Keratinocyte (primary cell): ENCODE results near the gene PKNOX2. TPM values are rescaled to one million over a fixed set of nuclear protein-coding genes. Genes with fewer than 3 reads are reported as not detected.

ENCODE experiments used
- DNase-seq: peaks from one replicate; pipeline ENCODE4 v3.0.0-alpha.2; 2011; ENCODE audit warnings: low read depth, missing footprints, low spot score
- FAIRE-seq: peaks from 2 replicates; lab custom pipeline; 2011; peaks lifted over from hg19 to GRCh38; lab: Jason Lieb, UNC
- H2AFZ ChIP-seq: 2 replicates; pipeline ENCODE4 v1.6.0; 2012; ENCODE audit warnings: low read length, control low read depth, inconsistent platforms; ENCODE audit not compliant: control insufficient read depth
- H3K27ac ChIP-seq: 2 replicates; pipeline ENCODE4 v1.5.1; 2011; ENCODE audit warnings: low read length; ENCODE audit not compliant: control insufficient read depth, insufficient read depth
- H3K27me3 ChIP-seq: 3 replicates; pipeline ENCODE4 v1.6.0; 2011; ENCODE audit warnings: low read length; ENCODE audit not compliant: control insufficient read depth, insufficient read depth; ENCODE audit errors: extremely low read depth
- H3K36me3 ChIP-seq, 2 experiments: 2 replicates in 1 of 2; 3 replicates in 1 of 2; pipeline ENCODE4 v1.5.1; 2011; ENCODE audit warnings: low read length in 2 of 2, mild to moderate bottlenecking in 1 of 2; ENCODE audit not compliant: control insufficient read depth in 2 of 2, insufficient read depth in 2 of 2; ENCODE audit errors: extremely low read depth in 1 of 2
- H3K4me1 ChIP-seq: 3 replicates; pipeline ENCODE4 v1.5.1; 2011; ENCODE audit warnings: low read length; ENCODE audit not compliant: control insufficient read depth, insufficient read depth; ENCODE audit errors: extremely low read depth
- H3K4me2 ChIP-seq: 3 replicates; pipeline ENCODE4 v1.6.0; 2011; ENCODE audit warnings: low read depth, low read length; ENCODE audit not compliant: control insufficient read depth, insufficient read depth; ENCODE audit errors: extremely low read depth
- H3K4me3 ChIP-seq, 3 experiments: fragments of 200-600 bp in 1 of 3; sonication (generic) in 1 of 3; 2 replicates in 2 of 3; 3 replicates in 1 of 3; pipeline ENCODE4 v1.5.1; 2011 to 2016; ENCODE audit warnings: low read length in 3 of 3, mild to moderate bottlenecking in 3 of 3, control low read depth in 2 of 3, inconsistent platforms in 1 of 3, low read depth in 1 of 3, mixed read lengths in 1 of 3, mixed run types in 1 of 3, moderate library complexity in 1 of 3; ENCODE audit not compliant: control insufficient read depth in 2 of 3, insufficient read depth in 2 of 3; ENCODE audit errors: extremely low read depth in 1 of 3
- H3K79me2 ChIP-seq: 2 replicates; pipeline ENCODE4 v1.6.0; 2012; ENCODE audit warnings: low read length; ENCODE audit not compliant: control insufficient read depth, insufficient read depth
- H3K9ac ChIP-seq: 3 replicates; pipeline ENCODE4 v1.6.0; 2011; ENCODE audit warnings: low read length; ENCODE audit not compliant: control insufficient read depth, insufficient read depth; ENCODE audit errors: extremely low read depth
- H3K9me1 ChIP-seq: 3 replicates; pipeline ENCODE4 v1.6.0; 2011; ENCODE audit warnings: low read length; ENCODE audit not compliant: control insufficient read depth, insufficient read depth; ENCODE audit errors: extremely low read depth
- H3K9me3 ChIP-seq: 2 replicates; pipeline ENCODE4 v1.5.1; 2012; ENCODE audit warnings: low read depth, low read length; ENCODE audit not compliant: control insufficient read depth
- H4K20me1 ChIP-seq: 3 replicates; pipeline ENCODE4 v1.6.0; 2011; ENCODE audit warnings: low read length; ENCODE audit not compliant: control insufficient read depth, insufficient read depth; ENCODE audit errors: extremely low read depth
- CTCF ChIP-seq, 3 experiments: IDR thresholded peaks in 1 of 3; conservative IDR thresholded peaks in 1 of 3; optimal IDR thresholded peaks in 1 of 3; 2 replicates in 2 of 3; 3 replicates in 1 of 3; pipeline versions ENCODE3 to v1.5.1; 2011; ENCODE audit warnings: low read length in 3 of 3, mild to moderate bottlenecking in 3 of 3, moderate library complexity in 2 of 3, control low read depth in 1 of 3, inconsistent platforms in 1 of 3; ENCODE audit not compliant: insufficient read depth in 2 of 3; ENCODE audit errors: extremely low read depth in 1 of 3
- EZH2 ChIP-seq: IDR thresholded peaks from one replicate; pipeline ENCODE4 v1.6.1; 2012; ENCODE audit warnings: inconsistent platforms, mild to moderate bottlenecking, low read length, moderate library complexity
- dilution Hi-C: fragments of 300-500 bp; cut with MboI; formaldehyde crosslinking; loops from one replicate; pipeline ENCODE4 v1.7.0; 2020; ENCODE audit warnings: low sequenced_read_pairs; ENCODE audit not compliant: extremely low pct_ligation_motif_present
- polyA plus RNA-seq, 5 experiments: library from polyadenylated mRNA; depleted of rRNA in 3 of 5; stranded (reverse) in 3 of 5; stranded (forward) in 1 of 5; unstranded in 1 of 5; fragments of >200 nt; gene quantifications; 1 replicate in 1 of 5; 2 replicates in 3 of 5; 3 replicates in 1 of 5; pipeline versions ENCODE4 v1.2.1 to v1.2.3, GENCODE V29; 2011 to 2012; ENCODE audit warnings: missing spikeins in 2 of 5, low read depth in 1 of 5, low replicate concordance in 1 of 5

The PKNOX2 gene
- polyA plus RNA-seq, 1 donor (not counting 4 experiments of a cell fraction or from before 2014, with no cell fraction given): 0.05 TPM

GRCh38 chr11:125276619-125276976, 112.0 kb downstream of the PKNOX2 start:
- Histone ChIP-seq H4K20me1 (no peaks in the 10 kb centered on the region), H3K4me2 (no peak overlapping the region), H3K27me3 (peaks cover 8% of the 10 kb centered on the region), H3K4me1 (no peaks in the 10 kb centered on the region), H3K9me3 (no peaks in the 10 kb centered on the region), H3K4me3 (no peak overlapping the region), H3K9ac (no peak overlapping the region), H2AFZ (no peak overlapping the region), H3K9me1 (no peaks in the 10 kb centered on the region), H3K79me2 (no peaks in the 10 kb centered on the region), H3K36me3 (no peaks in the 10 kb centered on the region), H3K27ac (no peak overlapping the region)
- no peak for DNase-seq
- TF ChIP-seq EZH2: no peak
- FAIRE-seq: no peak
- dilution Hi-C loops: no loop called here

- Histone ChIP-seq H3K4me1 (no peaks in the 10 kb centered on the region), H3K4me2 (no peak overlapping the region), H3K9me3 (no peaks in the 10 kb centered on the region), H3K9ac (no peak overlapping the region), H3K27ac (no peak overlapping the region), H2AFZ (no peak overlapping the region), H4K20me1 (no peaks in the 10 kb centered on the region), H3K36me3 (no peaks in the 10 kb centered on the region), H3K79me2 (no peaks in the 10 kb centered on the region), H3K27me3 (peaks cover 12% of the 10 kb centered on the region), H3K9me1 (no peaks in the 10 kb centered on the region), H3K4me3 (no peak overlapping the region)
- DNase-seq (no peak), FAIRE-seq (no peak)
- dilution Hi-C loops: no loop called here
- TF ChIP-seq CTCF (optimal IDR thresholded peaks at IDR 0.05 in 1 of 3, IDR thresholded peaks at IDR 0.05 in 1 of 3, conservative IDR thresholded peaks at IDR 0.05 in 1 of 3; ENCODE audit: extremely low read depth in 1 of 3, insufficient read depth in 2 of 3, low read length in 3 of 3): no peak
Observed at GRCh38 chr11:125279676-125280418, 115.3 kb downstream of the PKNOX2 start.

- Histone ChIP-seq H3K9ac (no peak overlapping the region), H4K20me1 (no peaks in the 10 kb centered on the region), H3K27me3 (peaks cover 9% of the 10 kb centered on the region), H3K27ac (no peak overlapping the region), H2AFZ (no peak overlapping the region), H3K9me3 (no peaks in the 10 kb centered on the region), H3K36me3 (no peaks in the 10 kb centered on the region), H3K4me1 (no peaks in the 10 kb centered on the region), H3K4me2 (no peak overlapping the region), H3K9me1 (no peaks in the 10 kb centered on the region), H3K79me2 (no peaks in the 10 kb centered on the region), H3K4me3 (no peak overlapping the region)
- no peak for TF ChIP-seq EZH2
- no peak for TF ChIP-seq CTCF (optimal IDR thresholded peaks at IDR 0.05 in 1 of 3, IDR thresholded peaks at IDR 0.05 in 1 of 3, conservative IDR thresholded peaks at IDR 0.05 in 1 of 3; ENCODE audit: extremely low read depth in 1 of 3, insufficient read depth in 2 of 3, low read length in 3 of 3)
- FAIRE-seq (no peak), DNase-seq (no peak)
- dilution Hi-C loops: no loop called here
Observed at GRCh38 chr11:125280646-125281045, 116.1 kb downstream of the PKNOX2 start.
